GM21390 (cell line): ENCODE data around the gene AXIN2.

Experiments used
- ATAC-seq: cut with Tn5 transposase; IDR thresholded peaks from one replicate; pipeline ENCODE4 v1.9.1; 2021; ENCODE audit not compliant: unreplicated experiment

AXIN2 gene

GRCh38 chr17:65556014-65556909 is 5.2 kb downstream of the AXIN2 start:
- ATAC-seq: no peak

GRCh38 chr17:65554553-65555223 is 6.8 kb downstream of the AXIN2 start:
- ATAC-seq: no peak

GRCh38 chr17:65553646-65554552 is 7.5 kb downstream of the AXIN2 start:
- ATAC-seq: no peak

- no peak for ATAC-seq
Observed at GRCh38 chr17:65553009-65553645, 8.3 kb downstream of the AXIN2 start.

GRCh38 chr17:65552214-65552613 is 9.2 kb downstream of the AXIN2 start:
- ATAC-seq: no peak

- ATAC-seq: no peak
Observed at GRCh38 chr17:65551267-65552040, 10.0 kb downstream of the AXIN2 start.

- no peak for ATAC-seq
Observed at GRCh38 chr17:65550758-65551157, 10.7 kb downstream of the AXIN2 start.

- no peak for ATAC-seq
Observed at GRCh38 chr17:65550075-65550662, 11.3 kb downstream of the AXIN2 start.

- ATAC-seq: no peak
Observed at GRCh38 chr17:65548269-65548969, 13.0 kb downstream of the AXIN2 start.

GRCh38 chr17:65547253-65547670 is 14.2 kb downstream of the AXIN2 start:
- ATAC-seq: no peak

- no peak for ATAC-seq
Observed at GRCh38 chr17:65546579-65546978, 14.9 kb downstream of the AXIN2 start.

- no peak for ATAC-seq
Observed at GRCh38 chr17:65545705-65546523, 15.5 kb downstream of the AXIN2 start.

- no peak for ATAC-seq
Observed at GRCh38 chr17:65544672-65545071, 16.8 kb downstream of the AXIN2 start.

GRCh38 chr17:65542610-65543009 is 18.8 kb downstream of the AXIN2 start:
- no peak for ATAC-seq

GRCh38 chr17:65542067-65542466 is 19.4 kb downstream of the AXIN2 start:
- ATAC-seq: no peak

- no peak for ATAC-seq
Observed at GRCh38 chr17:65541453-65541852, 20.0 kb downstream of the AXIN2 start.

- ATAC-seq: no peak
Observed at GRCh38 chr17:65539630-65540266, 21.7 kb downstream of the AXIN2 start.
